Pancreas (tissue), 10 donors: ENCODE results near the gene COA7. TPM values are rescaled to one million over a fixed set of nuclear protein-coding genes. Genes with fewer than 3 reads are reported as not detected.

ENCODE experiments used
- ATAC-seq, 4 donors: fragments of 200-7000 bp; cut with Tn5 transposase; one replicate each; pipeline versions ENCODE4 v1.8.0 to v1.9.1; 2020; ENCODE audit warnings: mild to moderate bottlenecking in 4 of 4, moderate library complexity in 4 of 4
- DNase-seq, 6 donors: peaks; one replicate each; pipeline ENCODE4 v3.0.0-alpha.2; 2020
- FAIRE-seq: peaks from 2 replicates; lab custom pipeline; 2012; peaks lifted over from hg19 to GRCh38; lab: Jason Lieb, UNC
- H3K27ac ChIP-seq, 4 donors: fragments of 200-600 bp; sonication (generic); 1 replicate in 3 of 4; 2 replicates in 1 of 4; pipeline versions ENCODE4 v1.5.0 to v1.8.0; 2020
- H3K27me3 ChIP-seq, 4 donors: fragments of 200-600 bp; one replicate each; pipeline ENCODE4 v1.8.0; 2021
- H3K36me3 ChIP-seq, 3 donors: fragments of 200-600 bp; sonication (generic) in 1 of 3; one replicate each; pipeline versions ENCODE4 v1.5.0 to v1.8.0; 2020 to 2021
- H3K4me1 ChIP-seq, 3 donors: fragments of 200-600 bp; one replicate each; pipeline ENCODE4 v1.8.0; 2021
- H3K4me3 ChIP-seq, 4 donors: fragments of 200-600 bp; sonication (generic) in 2 of 4; one replicate each; pipeline versions ENCODE4 v1.5.0 to v1.8.0; 2020 to 2021
- H3K9me3 ChIP-seq, 4 donors: fragments of 200-600 bp; one replicate each; pipeline ENCODE4 v1.8.0; 2021
- WGBS, 2 donors: extraction: QIAGEN DNeasy Blood & Tissue Kit; methylation state at CpG; one replicate each; pipeline ENCODE4 v1.1.7; 2013; 5-methylcytosine and 5-hydroxymethylcytosine counted together
- intact Hi-C, 3 donors: fragments of 100-400 bp; cut with DNase I; formaldehyde crosslinking; loops; one replicate each; pipeline versions ENCODE4 v1.11.1 to v1.14.2; 2022
- polyA plus RNA-seq, 2 donors: library from polyadenylated mRNA; stranded (reverse); fragments of 200-250 nt; gene quantifications; one replicate each; pipeline ENCODE4 v1.2.3, GENCODE V29; 2013
- total RNA-seq, 6 donors: library from RNA; stranded (reverse); fragmentation: NEBNext Ultra II Directional in 4 of 6; extraction: Animal tissue kit (Norgen Biotek cat#: 25700) in 4 of 6; gene quantifications; one replicate each; pipeline versions ENCODE4 v1.2.1 to v1.2.4, GENCODE V29; 2021 to 2023
- TF ChIP-seq, protein P1 (sequence below), 4 donors: fragments of 200-600 bp; sonication (generic) in 3 of 4; IDR thresholded peaks; one replicate each; pipeline versions ENCODE4 v1.5.0 to v1.8.0; 2021; ENCODE audit warnings: antibody characterized with exemption in 4 of 4
- donor health status: healthy with polysubstance abuse.
- donor health status: DM: no; HTN: no; CAD: no; lungs with moderate emphysema.
- donor health status: DM: no; HTN: no; CAD: no.
- donor health status: control.
- donor health status: control.
- donor health status: Bipolar disorder and iron deficiency.
- donor health status: DM: yes; HTN: yes; CAD: no.
- donor health status: DM: no; HTN: no; CAD: no.
- donor health status: DM: no; HTN: no; CAD: no.
- donor health status: DM: yes; HTN: yes; CAD: no.

Gene COA7
- total and polyA plus RNA-seq, 8 donors, result 2.1 to 18.6 (median 7.8) TPM

DNA sequence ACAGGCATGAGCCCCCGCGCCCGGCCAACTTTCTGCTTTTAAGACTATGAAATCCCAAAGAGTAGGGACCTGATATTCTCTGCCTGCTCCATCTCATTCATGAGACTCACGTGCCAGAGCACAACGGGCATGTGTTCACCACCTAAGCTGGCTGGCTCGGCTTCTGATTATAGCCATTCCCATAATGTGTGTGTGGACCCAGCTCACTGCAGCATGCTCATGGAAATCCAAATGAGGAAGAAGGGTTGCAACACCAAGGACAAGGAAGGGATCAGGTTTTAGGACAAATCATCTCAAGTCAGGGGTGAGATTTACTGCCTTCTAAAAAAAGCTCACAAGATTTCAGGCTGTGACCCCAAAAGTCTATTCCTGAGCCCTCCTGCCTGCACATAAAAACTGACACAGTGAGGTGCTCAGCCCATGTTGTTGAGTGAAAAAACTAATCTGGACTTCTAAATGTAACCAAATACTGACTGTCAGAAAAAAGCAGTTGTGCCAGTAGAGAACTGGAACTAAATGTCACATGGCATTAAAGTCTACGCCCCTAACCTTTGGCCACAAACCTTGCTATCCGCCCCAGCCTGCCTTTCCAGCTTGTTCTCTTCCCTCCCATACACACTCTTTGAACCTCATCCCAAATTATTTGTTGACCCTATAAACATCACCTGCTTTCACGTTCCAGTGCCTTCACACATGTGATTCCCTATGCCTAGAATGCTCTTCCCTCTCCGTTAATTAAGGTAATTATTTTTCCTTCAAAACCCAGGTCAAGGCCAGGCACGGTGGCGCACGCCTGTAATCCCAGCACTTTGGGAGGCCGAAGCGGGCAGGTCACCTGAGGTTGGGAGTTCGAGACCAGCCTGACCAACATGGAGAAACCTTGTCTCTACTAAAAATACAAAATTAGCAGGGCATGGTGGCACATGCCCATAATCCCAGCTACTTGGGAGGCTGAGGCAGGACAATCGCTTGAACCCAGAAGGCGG is 9.1 kb upstream of the COA7 start:
- FAIRE-seq (no peak), DNase-seq (no peak), ATAC-seq (no peak)
- intact Hi-C loops, result loop anchor here in 1 of 3 donors (10.0 kb wide), 1 partner anchor 478 kb away; no protein-coding TSS in a partner anchor
- no peak overlapping the region for H3K4me3 ChIP-seq
- no peaks in the 10 kb centered on the region for H3K36me3 ChIP-seq
- H3K4me1 ChIP-seq, result peaks cover 0 to 4% (median 4%) of the 10 kb centered on the region in 3 donors
- no peaks in the 10 kb centered on the region for H3K9me3 ChIP-seq
- TF ChIP-seq, protein P1, sequence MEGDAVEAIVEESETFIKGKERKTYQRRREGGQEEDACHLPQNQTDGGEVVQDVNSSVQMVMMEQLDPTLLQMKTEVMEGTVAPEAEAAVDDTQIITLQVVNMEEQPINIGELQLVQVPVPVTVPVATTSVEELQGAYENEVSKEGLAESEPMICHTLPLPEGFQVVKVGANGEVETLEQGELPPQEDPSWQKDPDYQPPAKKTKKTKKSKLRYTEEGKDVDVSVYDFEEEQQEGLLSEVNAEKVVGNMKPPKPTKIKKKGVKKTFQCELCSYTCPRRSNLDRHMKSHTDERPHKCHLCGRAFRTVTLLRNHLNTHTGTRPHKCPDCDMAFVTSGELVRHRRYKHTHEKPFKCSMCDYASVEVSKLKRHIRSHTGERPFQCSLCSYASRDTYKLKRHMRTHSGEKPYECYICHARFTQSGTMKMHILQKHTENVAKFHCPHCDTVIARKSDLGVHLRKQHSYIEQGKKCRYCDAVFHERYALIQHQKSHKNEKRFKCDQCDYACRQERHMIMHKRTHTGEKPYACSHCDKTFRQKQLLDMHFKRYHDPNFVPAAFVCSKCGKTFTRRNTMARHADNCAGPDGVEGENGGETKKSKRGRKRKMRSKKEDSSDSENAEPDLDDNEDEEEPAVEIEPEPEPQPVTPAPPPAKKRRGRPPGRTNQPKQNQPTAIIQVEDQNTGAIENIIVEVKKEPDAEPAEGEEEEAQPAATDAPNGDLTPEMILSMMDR (IDR thresholded peaks at IDR 0.05), result no peak
- peak overlapping the region in 1 of 4 donors; percentile 44 for H3K27ac ChIP-seq
- 78 to 85% methylated on average over 18 of the region's 18 CpGs for WGBS, 2 donors
- no peaks in the 10 kb centered on the region for H3K27me3 ChIP-seq

DNA sequence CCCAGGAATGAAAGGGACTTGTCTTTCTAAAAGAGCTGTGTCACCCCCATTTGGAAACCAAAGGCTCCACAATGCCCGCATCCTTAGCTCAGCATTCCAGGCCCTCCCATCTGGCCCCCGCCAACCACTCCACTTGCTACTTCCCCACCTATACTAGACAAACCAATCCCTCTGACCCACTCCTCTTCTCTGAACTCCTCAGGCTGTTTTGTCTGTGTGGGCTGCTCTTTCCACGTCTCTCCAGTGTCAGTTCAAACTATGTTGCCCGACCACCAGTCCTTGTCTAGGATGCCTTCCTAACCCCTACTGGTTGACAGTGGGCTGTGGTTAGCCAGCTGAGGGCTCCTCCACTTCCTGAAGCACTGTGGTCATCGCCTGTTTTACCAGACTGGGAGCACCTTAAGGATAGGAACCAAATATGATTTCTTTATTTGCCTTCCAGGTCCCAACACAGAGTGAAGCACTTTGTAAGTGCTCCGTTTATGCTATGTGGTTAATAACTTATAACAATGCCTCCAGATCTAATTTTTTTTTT is 8.1 kb upstream of the COA7 start:
- no peak overlapping the region for H3K4me3 ChIP-seq
- DNase-seq (no peak), FAIRE-seq (no peak), ATAC-seq (no peak)
- H3K36me3 ChIP-seq, result no peaks in the 10 kb centered on the region
- H3K27me3 ChIP-seq, result no peaks in the 10 kb centered on the region
- 69% methylated on average over 6 of the region's 6 CpGs for WGBS, 2 donors
- intact Hi-C loops, result loop anchor here in 1 of 3 donors (10.0 kb wide), 1 partner anchor 479 kb away; no protein-coding TSS in a partner anchor
- no peaks in the 10 kb centered on the region for H3K9me3 ChIP-seq
- TF ChIP-seq, protein P1 (IDR thresholded peaks at IDR 0.05), result no peak
- no peak overlapping the region for H3K27ac ChIP-seq
- H3K4me1 ChIP-seq, result peaks cover 0 to 6% (median 4%) of the 10 kb centered on the region in 3 donors

DNA sequence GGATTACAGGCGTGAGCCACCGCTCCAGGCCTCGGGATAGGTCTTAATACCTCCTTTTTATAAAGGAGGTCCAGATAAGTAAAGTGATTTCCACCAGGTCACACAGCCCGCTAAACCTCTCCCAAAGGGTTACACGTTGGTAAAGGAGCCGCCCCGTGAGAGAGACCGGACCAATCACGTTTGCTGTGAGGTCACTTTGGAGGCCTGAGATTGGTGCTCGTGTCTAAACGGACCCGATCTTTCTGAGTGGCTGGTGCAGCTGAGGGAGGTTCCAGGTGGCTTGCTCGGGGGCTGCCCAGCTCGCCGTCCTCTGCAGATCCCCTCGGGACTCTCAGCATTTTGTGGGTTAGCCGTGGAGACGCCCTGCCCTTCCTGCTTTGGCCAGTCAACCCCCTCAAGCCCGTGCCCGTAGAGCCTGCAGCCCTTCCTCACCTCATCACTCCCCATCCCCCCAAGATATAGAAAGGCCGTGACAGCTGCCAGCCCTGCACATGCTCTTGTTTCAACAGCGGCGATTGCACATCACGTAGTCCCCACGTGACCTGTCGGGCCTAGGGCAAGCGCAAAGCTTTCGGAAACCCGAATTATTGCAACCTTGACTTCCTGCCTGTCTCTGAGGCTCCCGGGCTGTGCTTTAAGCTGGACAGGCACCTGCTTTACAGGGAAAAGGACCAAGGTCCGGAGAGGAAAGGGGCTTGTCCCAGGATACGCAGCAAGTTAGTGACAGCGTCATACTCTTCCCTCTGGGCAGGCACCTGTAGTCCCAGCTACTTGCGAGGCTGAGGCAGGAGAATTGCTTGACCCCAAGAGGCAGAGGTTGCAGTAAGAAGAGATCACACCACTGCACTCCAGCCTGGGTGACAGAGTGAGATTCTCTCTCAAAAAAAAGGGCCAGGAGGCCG is 5.0 kb upstream of the COA7 start:
- intact Hi-C loops, result loop anchor here in 1 of 3 donors (10.0 kb wide), 1 partner anchor 482 kb away; no protein-coding TSS in a partner anchor
- H3K4me1 ChIP-seq, result peaks cover 7 to 10% (median 10%) of the 10 kb centered on the region in 3 donors
- no peaks in the 10 kb centered on the region for H3K27me3 ChIP-seq
- H3K4me3 ChIP-seq, result peak overlapping the region; percentile 21 to 57 (median 35)
- H3K9me3 ChIP-seq, result no peaks in the 10 kb centered on the region
- ATAC-seq (peak; percentile 81 to 93 (median 88)), FAIRE-seq (no peak), DNase-seq (peak; percentile 81 to 94 (median 92))
- peak overlapping the region; percentile 81 to 93 (median 92) for H3K27ac ChIP-seq
- 4% methylated on average over 35 of the region's 35 CpGs for WGBS, 2 donors
- H3K36me3 ChIP-seq, result no peaks in the 10 kb centered on the region
- TF ChIP-seq, protein P1 (IDR thresholded peaks at IDR 0.05), result no peak

DNA sequence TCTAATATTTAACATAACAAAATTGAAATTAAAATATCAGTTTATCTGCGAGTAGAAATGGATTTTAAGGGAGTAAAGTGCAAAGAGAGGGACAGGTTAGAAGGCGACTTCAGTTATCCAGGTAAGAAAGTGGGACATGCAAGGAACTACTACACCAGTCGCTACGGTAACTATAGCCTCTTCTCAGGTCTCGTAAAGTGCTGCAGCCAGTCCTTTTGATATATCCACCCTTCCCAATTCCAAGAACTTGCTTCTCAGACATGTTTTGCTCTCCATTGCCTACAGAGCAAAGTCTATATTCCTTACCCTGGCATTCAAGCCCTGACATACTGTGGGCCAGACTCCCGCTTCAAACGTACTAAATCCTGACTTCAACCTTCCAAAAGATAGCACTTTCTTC is 2.5 kb downstream of the COA7 start:
- intact Hi-C loops, result no loop called here
- Histone ChIP-seq H3K4me1 (peaks cover 9 to 11% (median 9%) of the 10 kb centered on the region in 3 donors), H3K27ac (no peak overlapping the region), H3K36me3 (peaks cover 0 to 10% (median 0%) of the 10 kb centered on the region in 3 donors), H3K4me3 (no peak overlapping the region), H3K9me3 (no peaks in the 10 kb centered on the region), H3K27me3 (no peaks in the 10 kb centered on the region)
- DNase-seq, result no peak
- 94 to 95% methylated on average over 7 of the region's 7 CpGs for WGBS, 2 donors
- no peak for FAIRE-seq
- ATAC-seq, result no peak
- TF ChIP-seq, protein P1 (IDR thresholded peaks at IDR 0.05), result no peak
